Fibroblast of skin of left quadriceps (primary cell): ENCODE data around the gene GPR137B.
A peak's percentile ranks its signal among the peaks of the same experiment; 100 is the strongest.

Experiments
- DNase-seq, 2 experiments: peaks; one replicate each; pipeline ENCODE4 v3.0.0-alpha.2; 2013; ENCODE audit warnings: low read depth in 2 of 2

The GPR137B gene

GRCh38 chr1:236142253-236143103 is at the start of gene GPR137B:
Gene GPR137B, plus strand, starts transcription at chr1:236142539. Its CDS starts 84 bp downstream, at chr1:236142623.
- peak in 1 of 2 experiments; percentile 11 for DNase-seq

DNA sequence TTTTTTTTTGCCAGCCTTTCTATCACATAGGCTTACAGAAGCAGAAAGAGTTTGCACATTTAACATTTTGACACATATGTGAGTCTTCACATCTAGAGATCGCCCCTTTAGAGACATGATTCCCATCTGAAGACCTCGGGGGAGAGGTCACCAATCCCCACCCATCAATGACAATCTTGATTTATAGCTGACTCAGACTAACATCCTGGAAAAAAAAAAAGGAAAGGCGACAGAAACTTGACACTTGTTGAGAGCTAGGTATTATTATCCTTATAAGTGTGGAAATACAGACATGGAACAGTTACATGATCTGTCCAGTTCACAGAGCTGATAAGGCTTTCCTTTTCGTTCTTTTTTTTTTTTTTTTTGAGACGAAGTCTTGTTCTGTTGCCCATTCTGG is 49.4 kb upstream of the GPR137B start:
- no peak for DNase-seq

- no peak for DNase-seq
Measured at GRCh38 chr1:236095705-236096520, 46.4 kb upstream of the GPR137B start.

GRCh38 chr1:236096660-236097482 is 45.5 kb upstream of the GPR137B start:
- peak in 1 of 2 experiments; percentile 6 for DNase-seq

DNA sequence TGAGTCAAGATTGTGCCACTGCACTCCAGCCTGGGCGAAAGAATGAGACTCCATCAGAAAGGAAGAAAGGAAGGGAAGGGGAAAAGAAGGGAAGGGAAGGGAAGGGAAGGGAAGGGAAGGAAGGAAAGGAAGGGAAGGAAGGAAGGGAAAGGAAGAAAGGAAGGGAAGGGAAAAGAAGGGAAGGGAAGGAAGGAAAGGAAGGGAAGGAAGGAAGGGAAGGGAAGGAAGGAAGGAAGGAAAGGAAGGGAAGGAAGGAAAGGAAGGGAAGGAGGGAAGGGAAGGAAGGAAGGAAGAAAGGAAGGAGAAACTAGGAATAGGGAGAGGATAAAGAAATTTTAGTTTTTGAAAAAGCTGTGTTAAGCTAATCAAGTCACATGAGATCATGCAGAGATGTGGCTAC is 44.1 kb upstream of the GPR137B start:
- no peak for DNase-seq

DNA sequence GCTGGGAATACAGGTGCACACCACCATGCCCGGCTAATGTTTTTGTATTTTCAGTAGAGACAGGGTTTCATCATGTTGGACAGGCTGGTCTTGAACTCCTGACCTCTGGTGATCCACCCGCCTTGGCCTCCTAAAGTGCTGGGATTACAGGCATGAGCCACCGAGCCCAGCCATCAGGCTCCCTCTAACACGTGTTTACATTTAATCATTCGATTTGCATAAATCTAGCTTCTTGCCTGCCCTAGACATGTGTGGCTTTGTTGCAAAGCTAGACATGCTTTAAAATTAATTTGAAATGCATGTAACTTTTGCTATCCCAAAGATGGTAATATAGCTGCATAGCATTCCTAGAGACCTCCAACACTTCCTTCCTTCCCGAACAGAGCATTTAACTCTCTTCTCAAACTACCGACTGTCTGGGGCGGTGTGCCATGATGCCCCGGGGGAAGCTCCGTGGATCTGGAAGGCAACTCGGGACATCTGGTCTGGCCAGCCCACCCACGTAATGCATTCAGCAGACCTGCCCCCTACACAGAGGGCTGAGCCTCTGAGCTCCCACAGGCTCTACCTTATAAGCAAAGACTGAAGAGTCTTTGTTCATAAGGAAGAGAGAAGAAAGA is 42.9 kb upstream of the GPR137B start:
- peak; percentile 51 to 53 for DNase-seq

- DNase-seq = no peak
Measured at GRCh38 chr1:236100799-236101198, 41.5 kb upstream of the GPR137B start.

- DNase-seq = no peak
Measured at GRCh38 chr1:236101233-236102200, 40.8 kb upstream of the GPR137B start.

DNA sequence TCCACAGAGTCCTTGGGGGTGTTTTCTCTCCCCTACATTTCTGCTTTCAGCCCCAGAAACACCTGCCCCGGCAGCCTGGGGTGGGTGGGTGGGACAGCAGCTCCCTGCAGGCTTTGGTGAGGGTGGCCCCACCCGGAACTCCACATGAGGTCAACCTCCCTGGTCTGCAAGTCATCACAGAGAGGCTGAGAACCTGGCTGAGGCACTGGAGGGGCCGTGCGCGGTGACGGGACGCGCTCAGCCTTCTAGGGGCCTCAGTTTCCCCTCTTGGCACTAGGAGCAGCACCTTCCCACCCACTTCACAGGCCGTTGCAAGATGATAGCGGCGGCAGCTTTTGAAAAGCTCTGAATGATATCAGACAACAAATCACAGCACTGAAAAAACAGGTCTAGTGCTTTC is 39.7 kb upstream of the GPR137B start:
- DNase-seq = no peak

- no peak for DNase-seq
Measured at GRCh38 chr1:236103059-236103458, 39.3 kb upstream of the GPR137B start.

DNA sequence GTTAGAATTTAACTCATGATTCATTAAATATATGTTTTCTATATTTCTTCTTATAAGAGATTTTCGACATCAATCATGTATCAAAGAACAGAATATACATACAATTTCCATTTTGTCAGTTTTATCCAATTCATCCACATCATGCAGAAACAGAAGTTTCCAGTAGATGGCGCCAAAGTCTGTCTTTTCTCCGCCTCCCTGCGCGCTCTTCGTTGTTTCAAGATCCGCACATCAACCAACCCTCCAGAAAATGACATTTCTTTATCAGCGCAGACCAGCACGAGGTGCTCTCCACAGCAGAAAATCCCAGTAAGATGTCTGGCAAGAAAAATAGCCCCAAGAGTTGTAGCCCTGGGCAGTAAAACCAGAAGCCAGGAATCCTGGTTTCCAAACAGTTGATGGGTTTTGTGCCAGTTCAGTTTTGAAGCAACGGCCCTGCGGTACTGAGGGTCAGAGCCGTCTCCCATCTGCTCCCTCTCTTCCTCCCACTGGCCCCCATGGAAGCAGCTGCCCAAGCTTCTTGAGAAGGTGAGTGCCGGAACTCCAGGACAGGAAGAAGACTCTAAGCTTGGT is 38.6 kb upstream of the GPR137B start:
- peak; percentile 26 to 32 for DNase-seq

DNA sequence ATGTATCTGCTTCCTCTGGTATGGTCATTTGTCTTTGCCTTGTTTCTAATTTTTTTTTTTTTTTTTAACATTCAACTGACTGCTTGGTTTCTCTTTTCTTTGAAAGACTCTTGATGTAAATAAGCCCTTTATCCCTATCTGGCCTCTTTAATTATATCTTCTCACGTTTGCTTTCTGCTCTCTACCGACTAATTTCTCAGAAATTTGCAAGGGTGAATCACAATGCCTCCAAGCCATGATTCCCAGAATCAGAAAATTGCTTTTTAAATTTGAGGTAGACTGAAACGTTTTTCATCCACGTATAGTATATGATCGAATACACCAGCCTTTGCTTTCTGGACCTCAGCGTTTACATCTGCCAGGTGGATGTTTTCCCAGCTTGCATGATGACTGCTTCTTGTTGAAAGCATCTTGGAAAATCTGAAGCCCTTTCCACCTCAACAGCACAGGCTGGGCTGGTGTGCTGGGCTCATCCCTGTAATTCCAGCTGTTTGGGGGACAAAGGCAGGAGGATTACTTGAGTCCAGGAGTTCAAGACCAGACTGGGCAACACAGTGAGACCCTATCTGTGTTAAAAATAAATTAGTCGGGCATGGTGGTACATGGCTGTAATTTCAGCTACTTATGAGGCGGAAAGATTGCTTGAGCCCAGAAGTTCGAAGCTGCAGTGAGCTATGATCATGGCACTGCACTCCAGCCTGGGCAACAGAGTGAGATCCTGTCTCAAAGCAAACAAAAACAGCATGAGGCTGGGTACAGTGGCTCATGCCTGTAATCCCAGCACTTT is 35.0 kb upstream of the GPR137B start:
- no peak for DNase-seq

GRCh38 chr1:236108027-236108648 is 34.2 kb upstream of the GPR137B start:
- DNase-seq = no peak

DNA sequence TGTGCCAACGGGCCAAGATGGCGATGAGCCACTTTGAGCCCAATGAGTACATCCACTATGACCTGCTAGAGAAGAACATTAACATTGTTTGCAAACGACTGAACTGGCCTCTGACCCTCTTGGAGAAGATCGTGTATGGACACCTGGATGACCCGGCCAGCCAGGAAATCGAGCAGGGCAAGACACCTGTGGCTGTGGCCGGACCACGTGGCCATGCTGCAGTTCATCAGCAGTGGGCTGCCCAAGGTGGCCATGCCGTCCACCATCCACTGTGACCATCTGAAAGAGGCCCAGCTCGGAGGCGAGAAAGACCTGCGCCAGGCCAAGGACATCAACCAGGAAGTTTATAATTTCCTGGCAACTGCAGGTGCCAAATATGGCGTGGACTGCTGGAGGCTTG is 32.2 kb upstream of the GPR137B start:
- DNase-seq = no peak

GRCh38 chr1:236111527-236112331 is 30.6 kb upstream of the GPR137B start:
- no peak for DNase-seq

GRCh38 chr1:236112332-236112627 is 30.1 kb upstream of the GPR137B start:
- no peak for DNase-seq

GRCh38 chr1:236113324-236114032 is 28.9 kb upstream of the GPR137B start:
- DNase-seq = no peak
